ENCODE data around the gene U2SURP. TPM values are rescaled to one million over a fixed set of nuclear protein-coding genes. Genes with fewer than 3 reads are reported as not detected.

The U2SURP gene
- total RNA-seq, 1 experiment from 2014 or later = 168 TPM

DNA sequence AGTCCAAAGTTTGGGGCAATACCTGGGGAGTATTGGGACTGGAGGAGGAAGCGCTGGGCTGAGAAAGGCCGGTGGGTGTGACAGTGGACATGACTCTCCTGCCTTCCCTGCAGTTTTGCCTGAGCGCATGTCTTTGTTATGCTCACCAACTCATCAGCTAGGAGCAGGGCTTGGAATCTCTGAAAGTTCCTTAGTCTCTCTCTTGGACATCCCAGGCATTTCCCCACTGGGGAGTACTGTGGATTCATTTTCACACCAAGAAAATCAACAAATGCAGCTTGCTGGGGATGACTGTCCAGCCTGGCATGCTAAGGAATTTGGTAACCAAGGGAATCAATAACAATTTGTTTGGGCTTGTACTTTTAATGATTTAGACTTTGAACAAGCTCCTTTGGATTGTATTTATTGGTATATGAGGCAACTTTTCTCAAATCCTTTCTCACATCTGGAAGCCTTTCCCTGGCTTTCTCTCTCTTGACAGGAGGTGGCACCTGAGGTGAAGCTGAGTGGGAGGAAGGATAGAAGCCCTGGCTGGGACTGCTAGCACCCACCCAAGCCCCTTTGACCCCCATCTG lies 69.7 kb downstream of the U2SURP start:
- Mint-ChIP-seq H3K27ac (peak overlapping the region in 2 of 3 experiments; percentile 74 to 81; a peak in 3 of 7 replicates), H3K4me3 (no peak overlapping the region), H3K9me3 (peaks cover 3 to 5% of the 10 kb centered on the region in 2 experiments; a peak in 4 of 5 replicates), H3K4me1 (peaks cover 32 to 38% of the 10 kb centered on the region in 2 experiments), H3K36me3 (ENCODE audit: insufficient read depth in 1 of 3, low read depth in 3 of 3) (peaks cover 0 to 5% (median 4%) of the 10 kb centered on the region in 3 experiments; a peak in 5 of 7 replicates), H3K27me3 (ENCODE audit: low read depth) (no peaks in the 10 kb centered on the region; the same call in none of the 2 replicates)
- Histone ChIP-seq H2BK20ac (ENCODE audit: low read depth, low read length, poor library complexity, severe bottlenecking) (no peak overlapping the region), H2BK120ac (ENCODE audit: low read depth, low read length, poor library complexity, severe bottlenecking) (no peak overlapping the region), H3K18ac (ENCODE audit: insufficient read length, low read depth, low read length) (no peak overlapping the region), H3K79me2 (ENCODE audit: insufficient read depth, low read length) (no peaks in the 10 kb centered on the region), H3K56ac (ENCODE audit: insufficient read length, low read depth, low read length) (no peak overlapping the region), H3K27ac (ENCODE audit: insufficient read length, low read depth, low read length) (no peak overlapping the region), H2BK5ac (ENCODE audit: insufficient read length, low read length) (no peak overlapping the region), H4K91ac (ENCODE audit: insufficient read length, low read depth, low read length) (no peak overlapping the region), H4K20me1 (ENCODE audit: control insufficient read depth, insufficient read depth, insufficient read length) (no peaks in the 10 kb centered on the region), H4K8ac (replicated peaks; ENCODE audit: insufficient read length, low read depth, low read length) (no peak overlapping the region), H3K9me3 (ENCODE audit: control insufficient read depth, low read depth, low read length) (no peaks in the 10 kb centered on the region), H3K4ac (ENCODE audit: low read depth, low read length) (no peak overlapping the region), H3T11ph (ENCODE audit: low read length) (no peak overlapping the region), H4K5ac (ENCODE audit: insufficient read length, low read depth, low read length) (no peak overlapping the region), H2BK15ac (ENCODE audit: low read depth, low read length) (no peak overlapping the region), H3K23me2 (ENCODE audit: insufficient read length, low read depth, low read length, poor library complexity, severe bottlenecking) (no peaks in the 10 kb centered on the region), H3K9ac (ENCODE audit: extremely low read depth, insufficient read length, low read length) (no peak overlapping the region), H3K4me2 (ENCODE audit: insufficient read depth, insufficient read length, low read length) (no peak overlapping the region), H2AFZ (ENCODE audit: low read length) (no peak overlapping the region), H3K23ac (ENCODE audit: insufficient read length, low read depth, low read length) (no peak overlapping the region), H3K79me1 (ENCODE audit: insufficient read depth, low read depth, low read length, poor library complexity, severe bottlenecking) (no peaks in the 10 kb centered on the region), H2BK12ac (ENCODE audit: insufficient read length, low read depth, low read length) (no peak overlapping the region), H3K27me3 (ENCODE audit: insufficient read depth, low read length) (no peaks in the 10 kb centered on the region), H2AK5ac (ENCODE audit: insufficient read length, low read length) (no peak overlapping the region), H3K14ac (ENCODE audit: insufficient read depth, low read length) (no peak overlapping the region), H3K4me1 (ENCODE audit: insufficient read depth, low read length) (peaks cover 8% of the 10 kb centered on the region)
- DNase-seq = peak; percentile 81
- WGBS (ENCODE audit: extremely low coverage, insufficient read length, low lambda C conversion rate) = no CpG with 5 or more reads among the region's 3 CpGs
- TF ChIP-seq, protein P1, sequence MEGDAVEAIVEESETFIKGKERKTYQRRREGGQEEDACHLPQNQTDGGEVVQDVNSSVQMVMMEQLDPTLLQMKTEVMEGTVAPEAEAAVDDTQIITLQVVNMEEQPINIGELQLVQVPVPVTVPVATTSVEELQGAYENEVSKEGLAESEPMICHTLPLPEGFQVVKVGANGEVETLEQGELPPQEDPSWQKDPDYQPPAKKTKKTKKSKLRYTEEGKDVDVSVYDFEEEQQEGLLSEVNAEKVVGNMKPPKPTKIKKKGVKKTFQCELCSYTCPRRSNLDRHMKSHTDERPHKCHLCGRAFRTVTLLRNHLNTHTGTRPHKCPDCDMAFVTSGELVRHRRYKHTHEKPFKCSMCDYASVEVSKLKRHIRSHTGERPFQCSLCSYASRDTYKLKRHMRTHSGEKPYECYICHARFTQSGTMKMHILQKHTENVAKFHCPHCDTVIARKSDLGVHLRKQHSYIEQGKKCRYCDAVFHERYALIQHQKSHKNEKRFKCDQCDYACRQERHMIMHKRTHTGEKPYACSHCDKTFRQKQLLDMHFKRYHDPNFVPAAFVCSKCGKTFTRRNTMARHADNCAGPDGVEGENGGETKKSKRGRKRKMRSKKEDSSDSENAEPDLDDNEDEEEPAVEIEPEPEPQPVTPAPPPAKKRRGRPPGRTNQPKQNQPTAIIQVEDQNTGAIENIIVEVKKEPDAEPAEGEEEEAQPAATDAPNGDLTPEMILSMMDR (conservative IDR thresholded peaks at IDR 0.05) = no peak

Data from H9 (cell line).